ENCODE data around the gene NMU. TPM values are rescaled to one million over a fixed set of nuclear protein-coding genes. Genes with fewer than 3 reads are reported as not detected.

The NMU gene
- total and polyA plus RNA-seq, 9 of the 15 experiments (the other 6 are each of a cell fraction or from before 2014, with no cell fraction given) = 73.8 to 846 (median 599) TPM

DNA sequence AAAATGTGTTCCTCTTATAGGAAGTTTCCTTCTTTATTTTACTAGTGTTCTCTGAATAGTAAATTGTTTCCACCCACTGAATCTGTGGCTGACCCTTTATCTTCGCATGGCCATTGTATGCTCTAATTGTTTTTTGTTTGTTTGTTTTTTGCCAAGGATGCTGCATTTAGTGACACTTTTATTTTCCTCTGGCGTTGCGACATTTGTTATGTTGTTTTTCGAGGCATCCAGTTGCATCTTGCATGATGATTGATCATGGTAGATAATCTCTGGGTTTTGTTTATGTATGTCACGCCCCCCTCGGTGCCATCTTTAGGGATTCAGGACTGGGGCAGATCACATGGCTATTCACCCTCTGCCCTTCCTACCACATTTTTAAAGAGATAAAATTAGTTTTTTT, 2.2 kb downstream of the NMU start (continued):
- TF ChIP-seq JUND (IDR thresholded peaks at IDR 0.05; ENCODE audit: borderline replicate concordance, low read depth, low read length) = 0 out of 2 replicates have a peak, but pooled peaks have one; percentile 24
- TF ChIP-seq JUND (tag; IDR thresholded peaks at IDR 0.05; ENCODE audit: borderline replicate concordance, low read depth, low read length) = no peak
- TF ChIP-seq NUFIP1 (IDR thresholded peaks at IDR 0.05; ENCODE audit: partially characterized antibody) = no peak
- no peak for TF ChIP-seq NEUROD1 (IDR thresholded peaks at IDR 0.05; ENCODE audit: borderline replicate concordance, low read depth, low read length, partially characterized antibody)
- TF ChIP-seq, protein P1, sequence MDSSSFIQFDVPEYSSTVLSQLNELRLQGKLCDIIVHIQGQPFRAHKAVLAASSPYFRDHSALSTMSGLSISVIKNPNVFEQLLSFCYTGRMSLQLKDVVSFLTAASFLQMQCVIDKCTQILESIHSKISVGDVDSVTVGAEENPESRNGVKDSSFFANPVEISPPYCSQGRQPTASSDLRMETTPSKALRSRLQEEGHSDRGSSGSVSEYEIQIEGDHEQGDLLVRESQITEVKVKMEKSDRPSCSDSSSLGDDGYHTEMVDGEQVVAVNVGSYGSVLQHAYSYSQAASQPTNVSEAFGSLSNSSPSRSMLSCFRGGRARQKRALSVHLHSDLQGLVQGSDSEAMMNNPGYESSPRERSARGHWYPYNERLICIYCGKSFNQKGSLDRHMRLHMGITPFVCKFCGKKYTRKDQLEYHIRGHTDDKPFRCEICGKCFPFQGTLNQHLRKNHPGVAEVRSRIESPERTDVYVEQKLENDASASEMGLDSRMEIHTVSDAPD (CRISPR knock-in tag; IDR thresholded peaks at IDR 0.05) = no peak
- TF ChIP-seq, protein P2, sequence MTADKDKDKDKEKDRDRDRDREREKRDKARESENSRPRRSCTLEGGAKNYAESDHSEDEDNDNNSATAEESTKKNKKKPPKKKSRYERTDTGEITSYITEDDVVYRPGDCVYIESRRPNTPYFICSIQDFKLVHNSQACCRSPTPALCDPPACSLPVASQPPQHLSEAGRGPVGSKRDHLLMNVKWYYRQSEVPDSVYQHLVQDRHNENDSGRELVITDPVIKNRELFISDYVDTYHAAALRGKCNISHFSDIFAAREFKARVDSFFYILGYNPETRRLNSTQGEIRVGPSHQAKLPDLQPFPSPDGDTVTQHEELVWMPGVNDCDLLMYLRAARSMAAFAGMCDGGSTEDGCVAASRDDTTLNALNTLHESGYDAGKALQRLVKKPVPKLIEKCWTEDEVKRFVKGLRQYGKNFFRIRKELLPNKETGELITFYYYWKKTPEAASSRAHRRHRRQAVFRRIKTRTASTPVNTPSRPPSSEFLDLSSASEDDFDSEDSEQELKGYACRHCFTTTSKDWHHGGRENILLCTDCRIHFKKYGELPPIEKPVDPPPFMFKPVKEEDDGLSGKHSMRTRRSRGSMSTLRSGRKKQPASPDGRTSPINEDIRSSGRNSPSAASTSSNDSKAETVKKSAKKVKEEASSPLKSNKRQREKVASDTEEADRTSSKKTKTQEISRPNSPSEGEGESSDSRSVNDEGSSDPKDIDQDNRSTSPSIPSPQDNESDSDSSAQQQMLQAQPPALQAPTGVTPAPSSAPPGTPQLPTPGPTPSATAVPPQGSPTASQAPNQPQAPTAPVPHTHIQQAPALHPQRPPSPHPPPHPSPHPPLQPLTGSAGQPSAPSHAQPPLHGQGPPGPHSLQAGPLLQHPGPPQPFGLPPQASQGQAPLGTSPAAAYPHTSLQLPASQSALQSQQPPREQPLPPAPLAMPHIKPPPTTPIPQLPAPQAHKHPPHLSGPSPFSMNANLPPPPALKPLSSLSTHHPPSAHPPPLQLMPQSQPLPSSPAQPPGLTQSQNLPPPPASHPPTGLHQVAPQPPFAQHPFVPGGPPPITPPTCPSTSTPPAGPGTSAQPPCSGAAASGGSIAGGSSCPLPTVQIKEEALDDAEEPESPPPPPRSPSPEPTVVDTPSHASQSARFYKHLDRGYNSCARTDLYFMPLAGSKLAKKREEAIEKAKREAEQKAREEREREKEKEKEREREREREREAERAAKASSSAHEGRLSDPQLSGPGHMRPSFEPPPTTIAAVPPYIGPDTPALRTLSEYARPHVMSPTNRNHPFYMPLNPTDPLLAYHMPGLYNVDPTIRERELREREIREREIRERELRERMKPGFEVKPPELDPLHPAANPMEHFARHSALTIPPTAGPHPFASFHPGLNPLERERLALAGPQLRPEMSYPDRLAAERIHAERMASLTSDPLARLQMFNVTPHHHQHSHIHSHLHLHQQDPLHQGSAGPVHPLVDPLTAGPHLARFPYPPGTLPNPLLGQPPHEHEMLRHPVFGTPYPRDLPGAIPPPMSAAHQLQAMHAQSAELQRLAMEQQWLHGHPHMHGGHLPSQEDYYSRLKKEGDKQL (CRISPR knock-in tag; IDR thresholded peaks at IDR 0.05; ENCODE audit: borderline replicate concordance) = no peak
- peak; percentile 34; the same call in 1 of the 2 replicates for TF ChIP-seq RAD51 (IDR thresholded peaks at IDR 0.05; ENCODE audit: borderline replicate concordance, low read depth)
- TF ChIP-seq, protein P3, sequence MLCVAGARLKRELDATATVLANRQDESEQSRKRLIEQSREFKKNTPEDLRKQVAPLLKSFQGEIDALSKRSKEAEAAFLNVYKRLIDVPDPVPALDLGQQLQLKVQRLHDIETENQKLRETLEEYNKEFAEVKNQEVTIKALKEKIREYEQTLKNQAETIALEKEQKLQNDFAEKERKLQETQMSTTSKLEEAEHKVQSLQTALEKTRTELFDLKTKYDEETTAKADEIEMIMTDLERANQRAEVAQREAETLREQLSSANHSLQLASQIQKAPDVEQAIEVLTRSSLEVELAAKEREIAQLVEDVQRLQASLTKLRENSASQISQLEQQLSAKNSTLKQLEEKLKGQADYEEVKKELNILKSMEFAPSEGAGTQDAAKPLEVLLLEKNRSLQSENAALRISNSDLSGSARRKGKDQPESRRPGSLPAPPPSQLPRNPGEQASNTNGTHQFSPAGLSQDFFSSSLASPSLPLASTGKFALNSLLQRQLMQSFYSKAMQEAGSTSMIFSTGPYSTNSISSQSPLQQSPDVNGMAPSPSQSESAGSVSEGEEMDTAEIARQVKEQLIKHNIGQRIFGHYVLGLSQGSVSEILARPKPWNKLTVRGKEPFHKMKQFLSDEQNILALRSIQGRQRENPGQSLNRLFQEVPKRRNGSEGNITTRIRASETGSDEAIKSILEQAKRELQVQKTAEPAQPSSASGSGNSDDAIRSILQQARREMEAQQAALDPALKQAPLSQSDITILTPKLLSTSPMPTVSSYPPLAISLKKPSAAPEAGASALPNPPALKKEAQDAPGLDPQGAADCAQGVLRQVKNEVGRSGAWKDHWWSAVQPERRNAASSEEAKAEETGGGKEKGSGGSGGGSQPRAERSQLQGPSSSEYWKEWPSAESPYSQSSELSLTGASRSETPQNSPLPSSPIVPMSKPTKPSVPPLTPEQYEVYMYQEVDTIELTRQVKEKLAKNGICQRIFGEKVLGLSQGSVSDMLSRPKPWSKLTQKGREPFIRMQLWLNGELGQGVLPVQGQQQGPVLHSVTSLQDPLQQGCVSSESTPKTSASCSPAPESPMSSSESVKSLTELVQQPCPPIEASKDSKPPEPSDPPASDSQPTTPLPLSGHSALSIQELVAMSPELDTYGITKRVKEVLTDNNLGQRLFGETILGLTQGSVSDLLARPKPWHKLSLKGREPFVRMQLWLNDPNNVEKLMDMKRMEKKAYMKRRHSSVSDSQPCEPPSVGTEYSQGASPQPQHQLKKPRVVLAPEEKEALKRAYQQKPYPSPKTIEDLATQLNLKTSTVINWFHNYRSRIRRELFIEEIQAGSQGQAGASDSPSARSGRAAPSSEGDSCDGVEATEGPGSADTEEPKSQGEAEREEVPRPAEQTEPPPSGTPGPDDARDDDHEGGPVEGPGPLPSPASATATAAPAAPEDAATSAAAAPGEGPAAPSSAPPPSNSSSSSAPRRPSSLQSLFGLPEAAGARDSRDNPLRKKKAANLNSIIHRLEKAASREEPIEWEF (CRISPR knock-in tag; IDR thresholded peaks at IDR 0.05) = no peak
- TF ChIP-seq CHD4 (IDR thresholded peaks at IDR 0.05; ENCODE audit: insufficient read depth, insufficient replicate concordance, low read depth, low read length, poor library complexity, severe bottlenecking) = no peak
- no peak for TF ChIP-seq ZBTB17 (CRISPR knock-in tag; IDR thresholded peaks at IDR 0.05)
- TF ChIP-seq DPF2 (IDR thresholded peaks at IDR 0.05) = 0 out of 2 replicates have a peak, but pooled peaks have one; percentile 35
- TF ChIP-seq SRF (CRISPR knock-in tag; IDR thresholded peaks at IDR 0.05) = no peak
- no peak for TF ChIP-seq YBX1 (IDR thresholded peaks at IDR 0.05)
- TF ChIP-seq GATAD2B (IDR thresholded peaks at IDR 0.05; ENCODE audit: borderline replicate concordance) = 0 out of 2 replicates have a peak, but pooled peaks have one; percentile 23
- TF ChIP-seq ZNF282 (CRISPR knock-in tag; IDR thresholded peaks at IDR 0.05) = no peak
- no peak for TF ChIP-seq NCOA2 (IDR thresholded peaks at IDR 0.05; ENCODE audit: partially characterized antibody in 2 of 2)

All from K562 (cell line).